ENCODE results near the gene MATK. TPM values are rescaled to one million over a fixed set of nuclear protein-coding genes. Genes with fewer than 3 reads are reported as not detected.
A peak's percentile ranks its signal among the peaks of the same experiment; 100 is the strongest.

The MATK gene
- total RNA-seq, 1 experiment from 2014 or later: 28.3 TPM

- peak; percentile 55; the same call in 1 of the 2 replicates for TF ChIP-seq HMGXB4 (CRISPR knock-in tag; IDR thresholded peaks at IDR 0.05)
- peak; percentile 54 for TF ChIP-seq ZNF423 (CRISPR knock-in tag; IDR thresholded peaks at IDR 0.05)
- no peak for TF ChIP-seq FOXP1 (CRISPR knock-in tag; IDR thresholded peaks at IDR 0.05; ENCODE audit: borderline replicate concordance)
- TF ChIP-seq AFF4 (CRISPR knock-in tag; IDR thresholded peaks at IDR 0.05; ENCODE audit: borderline replicate concordance): no peak
- no peak for TF ChIP-seq CTCF (IDR thresholded peaks at IDR 0.05)
- TF ChIP-seq JAZF1 (CRISPR knock-in tag; IDR thresholded peaks at IDR 0.05): no peak
- no peak for TF ChIP-seq FOXJ3 (CRISPR knock-in tag; IDR thresholded peaks at IDR 0.05; ENCODE audit: borderline replicate concordance)
- 0 out of 2 replicates have a peak, but pooled peaks have one; percentile 17 for TF ChIP-seq ETV6 (CRISPR knock-in tag; IDR thresholded peaks at IDR 0.05)
- no peak for TF ChIP-seq ZNF416 (CRISPR knock-in tag; IDR thresholded peaks at IDR 0.05)
These were observed 15.4 kb upstream of the MATK start (continued) for GRCh38 chr19:3801412-3802096.

GRCh38 chr19:3800996-3801395 lies 14.8 kb upstream of the MATK start:
- TF ChIP-seq PRRX2 (CRISPR knock-in tag; IDR thresholded peaks at IDR 0.05) (no peak), ATF6 (CRISPR knock-in tag; IDR thresholded peaks at IDR 0.05) (no peak), USF1 (CRISPR knock-in tag; IDR thresholded peaks at IDR 0.05) (no peak), CTCF (IDR thresholded peaks at IDR 0.05) (no peak), ATF3 (CRISPR knock-in tag; conservative IDR thresholded peaks at IDR 0.05) (no peak), ZBTB21 (CRISPR knock-in tag; IDR thresholded peaks at IDR 0.05; ENCODE audit: borderline replicate concordance) (no peak), ZBTB43 (CRISPR knock-in tag; IDR thresholded peaks at IDR 0.05) (no peak), ZNF232 (CRISPR knock-in tag; IDR thresholded peaks at IDR 0.05) (no peak), SOX15 (CRISPR knock-in tag; IDR thresholded peaks at IDR 0.05) (no peak)
- no peak overlapping the region for H3K27ac Mint-ChIP-seq
- H3K4me3 Mint-ChIP-seq: peak overlapping the region; percentile 60
- DNase-seq (ENCODE audit: low spot score): no peak
- POLR2A ChIA-PET: no interaction called here
- H3K27me3 Mint-ChIP-seq (ENCODE audit: low read depth): peaks cover 32% of the 10 kb centered on the region
- no peak for ATAC-seq
- peaks cover 7% of the 10 kb centered on the region for H3K9me3 Mint-ChIP-seq
- peaks cover 4% of the 10 kb centered on the region for H3K36me3 Mint-ChIP-seq
- 0 out of 2 replicates have a peak, but pooled peaks cover 4% of the 10 kb centered on the region for H3K4me1 Mint-ChIP-seq
- CTCF ChIA-PET: no interaction called here
